IMR-90 (cell line): ENCODE measurements around the gene RPL36. TPM values are rescaled to one million over a fixed set of nuclear protein-coding genes. Genes with fewer than 3 reads are reported as not detected.

Experiments
- ATAC-seq: fragments of 200-7000 bp; cut with Tn5 transposase; 2 replicates; pipeline ENCODE4 v1.9.1; 2020; ENCODE audit warnings: low read depth, mild to moderate bottlenecking, moderate library complexity
- BruUV-seq: library from RNA; stranded (reverse); fragments of 400-500 nt; replicated peaks from 2 replicates; lab custom pipeline; 2021; lab: Mats Ljungman, UMichigan
- CTCF ChIA-PET: fragments of 300-600 bp; formaldehyde crosslinking; extraction: SDS; loops from one replicate; lab custom pipeline; 2021; ENCODE audit warnings: antibody characterized with exemption; lab: Yijun Ruan, JAX
- POLR2A ChIA-PET: fragments of 300-600 bp; sonication (Branson Sonifier 250); formaldehyde crosslinking; loops from one replicate; lab custom pipeline; 2022; ENCODE audit warnings: antibody characterized with exemption; ENCODE audit not compliant: unreplicated experiment; lab: Charles Lee
- DNase-seq: peaks from one replicate; pipeline ENCODE4 v3.0.0; 2013
- H2AFZ ChIP-seq: replicated peaks from 2 replicates; pipeline ENCODE3; 2013; ENCODE audit warnings: low read length, mild to moderate bottlenecking; ENCODE audit not compliant: poor library complexity
- H2AK5ac ChIP-seq: 2 replicates; pipeline ENCODE4 v1.6.1; 2013; ENCODE audit warnings: low read depth, low read length, inconsistent platforms
- H2AK9ac ChIP-seq: replicated peaks from 2 replicates; pipeline ENCODE3; 2013; ENCODE audit warnings: mild to moderate bottlenecking, low read depth, low read length, moderate library complexity; ENCODE audit not compliant: poor library complexity
- H2BK120ac ChIP-seq: 2 replicates; pipeline ENCODE4 v1.6.1; 2013; ENCODE audit warnings: low read depth, low read length, inconsistent platforms
- H2BK15ac ChIP-seq: 3 replicates; pipeline ENCODE4 v1.6.1; 2013; ENCODE audit warnings: low read depth, low read length, inconsistent platforms
- H2BK20ac ChIP-seq: 2 replicates; pipeline ENCODE4 v1.6.1; 2013; ENCODE audit warnings: low read depth, mild to moderate bottlenecking, inconsistent platforms, low read length, moderate library complexity
- H2BK5ac ChIP-seq: 2 replicates; pipeline ENCODE4 v1.6.1; 2013; ENCODE audit warnings: mild to moderate bottlenecking, low read depth, low read length, inconsistent platforms; ENCODE audit not compliant: poor library complexity, severe bottlenecking
- H3K14ac ChIP-seq: replicated peaks from 2 replicates; pipeline ENCODE4 v1.6.1; 2013; ENCODE audit warnings: low read depth, low read length, inconsistent platforms
- H3K18ac ChIP-seq: 2 replicates; pipeline ENCODE4 v1.6.1; 2013; ENCODE audit warnings: low read depth, low read length, control low read depth
- H3K23ac ChIP-seq: 2 replicates; pipeline ENCODE4 v1.6.1; 2013; ENCODE audit warnings: low read depth, low read length, inconsistent platforms
- H3K27ac ChIP-seq: 2 replicates; pipeline ENCODE4 v1.5.1; 2013; ENCODE audit warnings: mild to moderate bottlenecking, control low read depth, low read length; ENCODE audit not compliant: insufficient read depth
- H3K27me3 ChIP-seq: 2 replicates; pipeline ENCODE4 v1.6.1; 2013; ENCODE audit warnings: low read length; ENCODE audit not compliant: control insufficient read depth, insufficient read depth
- H3K36me3 ChIP-seq: 2 replicates; pipeline ENCODE4 v1.6.1; 2013; ENCODE audit warnings: low read length, mixed read lengths; ENCODE audit not compliant: control insufficient read depth, insufficient read depth
- H3K4ac ChIP-seq: 2 replicates; pipeline ENCODE4 v1.6.1; 2013; ENCODE audit warnings: low read depth, low read length, inconsistent platforms
- H3K4me1 ChIP-seq: 2 replicates; pipeline ENCODE4 v1.6.1; 2013; ENCODE audit warnings: low read length, mixed read lengths; ENCODE audit not compliant: control insufficient read depth, insufficient read depth
- H3K4me2 ChIP-seq: 2 replicates; pipeline ENCODE4 v1.6.1; 2013; ENCODE audit warnings: low read depth, mild to moderate bottlenecking, control low read depth, low read length, moderate library complexity
- H3K4me3 ChIP-seq: 2 replicates; pipeline ENCODE4 v1.5.1; 2013; ENCODE audit warnings: low read depth, mild to moderate bottlenecking, control low read depth, low read length, moderate library complexity; ENCODE audit not compliant: insufficient read depth
- H3K56ac ChIP-seq: 2 replicates; pipeline ENCODE4 v1.6.1; 2013; ENCODE audit warnings: low read length, inconsistent platforms; ENCODE audit not compliant: insufficient read depth; ENCODE audit errors: extremely low read depth
- H3K79me1 ChIP-seq, 2 experiments: 2 replicates each; pipeline ENCODE4 v1.6.1; 2013; ENCODE audit warnings: low read length in 2 of 2, inconsistent platforms in 1 of 2, low read depth in 1 of 2
- H3K9ac ChIP-seq: 2 replicates; pipeline ENCODE4 v1.6.1; 2013; ENCODE audit warnings: low read depth, low read length, control low read depth
- H3K9me1 ChIP-seq: 2 replicates; pipeline ENCODE4 v1.6.1; 2013; ENCODE audit warnings: low read length, inconsistent platforms; ENCODE audit not compliant: insufficient read depth
- H3K9me3 ChIP-seq: 2 replicates; pipeline ENCODE4 v1.6.1; 2013; ENCODE audit warnings: low read length; ENCODE audit not compliant: control insufficient read depth, insufficient read depth
- H4K20me1 ChIP-seq: 2 replicates; pipeline ENCODE4 v1.6.1; 2013; ENCODE audit warnings: low read length, inconsistent platforms; ENCODE audit not compliant: insufficient read depth
- H4K5ac ChIP-seq: 2 replicates; pipeline ENCODE4 v1.6.1; 2013; ENCODE audit warnings: mild to moderate bottlenecking, low read depth, low read length, control low read depth
- H4K8ac ChIP-seq, 2 experiments: 2 replicates each; pipeline ENCODE4 v1.6.1; 2013; ENCODE audit warnings: low read depth in 2 of 2, low read length in 2 of 2, control low read depth in 1 of 2, inconsistent platforms in 1 of 2
- H4K91ac ChIP-seq: 2 replicates; pipeline ENCODE4 v1.6.1; 2013; ENCODE audit warnings: low read depth, low read length, inconsistent platforms; ENCODE audit not compliant: insufficient read depth
- BHLHE40 ChIP-seq: fragments of 150-350 bp; IDR thresholded peaks from 2 replicates; pipeline ENCODE4 v1.6.1; 2016; ENCODE audit warnings: mild to moderate bottlenecking, low read depth, low read length
- CEBPB ChIP-seq: IDR thresholded peaks from 2 replicates; pipeline ENCODE4 v1.6.1; 2012; ENCODE audit warnings: low read depth, low read length, improper control_type of control experiment
- CHD1 ChIP-seq: IDR thresholded peaks from 2 replicates; pipeline ENCODE4 v1.6.1; 2012; ENCODE audit warnings: low read depth, low read length, improper control_type of control experiment
- CTCF ChIP-seq: conservative IDR thresholded peaks from 2 replicates; pipeline ENCODE4 v1.5.1; 2012; ENCODE audit warnings: mild to moderate bottlenecking, low read depth, low read length, improper control_type of control experiment
- FOS ChIP-seq: fragments of 150-350 bp; IDR thresholded peaks from 2 replicates; pipeline ENCODE4 v1.6.1; 2016; ENCODE audit warnings: low read depth, low read length
- MAFK ChIP-seq: IDR thresholded peaks from 2 replicates; pipeline ENCODE4 v1.6.1; 2012; ENCODE audit warnings: low read depth, low read length, improper control_type of control experiment
- MAZ ChIP-seq: IDR thresholded peaks from 2 replicates; pipeline ENCODE4 v1.6.1; 2012; ENCODE audit warnings: low read depth, mild to moderate bottlenecking, low read length, improper control_type of control experiment, moderate library complexity, borderline replicate concordance
- MXI1 ChIP-seq: IDR thresholded peaks from 2 replicates; pipeline ENCODE4 v1.6.1; 2012; ENCODE audit warnings: low read depth, mild to moderate bottlenecking, low read length, moderate library complexity, borderline replicate concordance
- NFE2L2 ChIP-seq: fragments of 150-350 bp; IDR thresholded peaks from 2 replicates; pipeline ENCODE4 v1.6.1; 2016; ENCODE audit warnings: low read depth, mild to moderate bottlenecking, low read length
- RAD21 ChIP-seq: IDR thresholded peaks from 2 replicates; pipeline ENCODE4 v1.6.1; 2012; ENCODE audit warnings: low read length, improper control_type of control experiment
- RCOR1 ChIP-seq: IDR thresholded peaks from 2 replicates; pipeline ENCODE4 v1.6.1; 2012; ENCODE audit warnings: mild to moderate bottlenecking, low read length, improper control_type of control experiment; ENCODE audit not compliant: insufficient replicate concordance
- RFX5 ChIP-seq: IDR thresholded peaks from 2 replicates; pipeline ENCODE4 v1.8.0; 2012; ENCODE audit warnings: low read depth, mild to moderate bottlenecking, low read length, moderate library complexity
- SMC3 ChIP-seq: fragments of 150-350 bp; IDR thresholded peaks from 2 replicates; pipeline ENCODE4 v1.6.1; 2016; ENCODE audit warnings: low read depth, mild to moderate bottlenecking, antibody characterized with exemption, low read length, moderate library complexity
- USF2 ChIP-seq: fragments of 150-350 bp; IDR thresholded peaks from 2 replicates; pipeline ENCODE4 v1.6.1; 2017; ENCODE audit warnings: mild to moderate bottlenecking, antibody characterized with exemption, low read length, low read depth
- WGBS, 2 experiments: methylation state at CpG; one replicate each; pipeline versions ENCODE4 v1.1.5 to v1.1.7; 2013; ENCODE audit warnings: missing lambda C conversion rate in 2 of 2; ENCODE audit not compliant: insufficient read length in 1 of 2; ENCODE audit errors: extremely low coverage in 2 of 2; 5-methylcytosine and 5-hydroxymethylcytosine counted together
- dilution Hi-C: fragments of 300-500 bp; cut with HindIII; formaldehyde crosslinking; loops from one replicate; pipeline ENCODE4 v1.14.3; 2018; ENCODE audit warnings: low sequenced_read_pairs; ENCODE audit not compliant: unreplicated experiment
- in situ Hi-C: fragments of 300-500 bp; cut with MboI; formaldehyde crosslinking; loops from 3 replicates; pipeline ENCODE4 v1.14.3; 2019; ENCODE audit warnings: low sequenced_read_pairs, inconsistent platforms, mixed read lengths
- intact Hi-C: fragments of 100-400 bp; cut with micrococcal nuclease; formaldehyde crosslinking; loops from 2 replicates; pipeline ENCODE4 v1.10.0; 2022
- polyA plus RNA-seq, 3 experiments: library from polyadenylated mRNA; depleted of rRNA; stranded (reverse); fragments of >200 nt; gene quantifications; 2 replicates each; pipeline ENCODE4 v1.2.3, GENCODE V29; 2012; ENCODE audit warnings: low replicate concordance in 1 of 3
- total RNA-seq: library from RNA; depleted of rRNA; stranded (reverse); fragments of >200 nt; gene quantifications from 2 replicates; pipeline ENCODE4 v1.2.3, GENCODE V29; 2012
- TF ChIP-seq, protein P1 (sequence below): fragments of 150-350 bp; IDR thresholded peaks from 2 replicates; pipeline ENCODE4 v1.6.1; 2016; ENCODE audit warnings: low read depth, mild to moderate bottlenecking, low read length, moderate library complexity, borderline replicate concordance

The RPL36 gene
- total and polyA plus RNA-seq, 2 of the 4 experiments (the other 2 are of a cell fraction): 232 to 757 TPM

DNA sequence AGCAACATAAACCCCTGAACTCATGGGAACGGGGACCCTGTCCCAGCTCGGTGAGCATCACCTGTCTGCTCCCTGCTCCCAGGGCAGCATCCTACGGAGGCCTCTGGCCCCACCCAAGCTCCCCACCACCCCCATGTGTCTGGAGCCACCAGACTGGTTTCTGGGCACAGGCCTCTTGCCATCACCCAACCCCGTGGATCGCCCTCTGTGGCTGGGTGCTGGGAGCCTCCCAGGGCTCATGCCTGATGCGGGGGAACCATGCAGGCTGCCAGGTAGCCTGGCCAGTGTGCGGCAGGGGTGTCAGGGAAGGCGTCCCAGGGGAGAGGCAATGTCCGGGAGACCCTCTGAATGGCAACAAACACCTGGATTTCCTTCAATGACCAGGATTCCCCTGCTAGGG is 12.5 kb upstream of the RPL36 start:
- H3K27me3 ChIP-seq: no peaks in the 10 kb centered on the region
- H3K9me1 ChIP-seq: peaks cover 7% of the 10 kb centered on the region; the same call in 1 of the 2 replicates
- no peak for ATAC-seq
- H3K23ac ChIP-seq: no peak overlapping the region
- no peak overlapping the region for H4K5ac ChIP-seq
- intact Hi-C loops: no loop called here
- no peak overlapping the region for H2BK20ac ChIP-seq
- H3K79me1 ChIP-seq: peaks cover 15 to 19% of the 10 kb centered on the region in 2 experiments; a peak in 3 of 4 replicates
- H3K4ac ChIP-seq: no peak overlapping the region
- ChIA-PET CTCF (no interaction called here), POLR2A (no interaction called here)
- no peak overlapping the region for H2BK120ac ChIP-seq
- no TSS peak for BruUV-seq
- dilution Hi-C loops: no loop called here
- peaks cover 3% of the 10 kb centered on the region; the same call in 1 of the 2 replicates for H3K36me3 ChIP-seq
- no peak overlapping the region for H2AK9ac ChIP-seq
- no peaks in the 10 kb centered on the region; the same call in 1 of the 2 replicates for H4K20me1 ChIP-seq
- H3K4me2 ChIP-seq: no peak overlapping the region
- no peak overlapping the region for H3K9ac ChIP-seq
- no peak overlapping the region for H3K4me3 ChIP-seq
- no peak overlapping the region for H3K27ac ChIP-seq
- no peak overlapping the region for H3K14ac ChIP-seq
- peaks cover 7% of the 10 kb centered on the region for H3K4me1 ChIP-seq
- DNase-seq: no peak
- H3K18ac ChIP-seq: no peak overlapping the region
- in situ Hi-C loops: no loop called here
- no peak overlapping the region for H4K8ac ChIP-seq
- H2BK15ac ChIP-seq: no peak overlapping the region
- H2BK5ac ChIP-seq: no peak overlapping the region
- no peak overlapping the region for H3K56ac ChIP-seq
- TF ChIP-seq RFX5 (no peak), USF2 (no peak), RCOR1 (no peak), BHLHE40 (no peak), CTCF (no peak), CEBPB (no peak), NFE2L2 (no peak), RAD21 (no peak), SMC3 (no peak), CHD1 (no peak), MAZ (no peak), MAFK (no peak), MXI1 (no peak), FOS (no peak)
- TF ChIP-seq, protein P1, sequence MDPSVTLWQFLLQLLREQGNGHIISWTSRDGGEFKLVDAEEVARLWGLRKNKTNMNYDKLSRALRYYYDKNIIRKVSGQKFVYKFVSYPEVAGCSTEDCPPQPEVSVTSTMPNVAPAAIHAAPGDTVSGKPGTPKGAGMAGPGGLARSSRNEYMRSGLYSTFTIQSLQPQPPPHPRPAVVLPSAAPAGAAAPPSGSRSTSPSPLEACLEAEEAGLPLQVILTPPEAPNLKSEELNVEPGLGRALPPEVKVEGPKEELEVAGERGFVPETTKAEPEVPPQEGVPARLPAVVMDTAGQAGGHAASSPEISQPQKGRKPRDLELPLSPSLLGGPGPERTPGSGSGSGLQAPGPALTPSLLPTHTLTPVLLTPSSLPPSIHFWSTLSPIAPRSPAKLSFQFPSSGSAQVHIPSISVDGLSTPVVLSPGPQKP: no peak
- no peak overlapping the region for H2AK5ac ChIP-seq
- H4K91ac ChIP-seq: no peak overlapping the region
- no peak overlapping the region for H2AFZ ChIP-seq
- 97% methylated on average over 5 of the region's 9 CpGs; no CpG with 5 or more reads in 1 of the 2 experiments for WGBS, 2 experiments
- H3K9me3 ChIP-seq: no peaks in the 10 kb centered on the region
